Brain microvascular endothelial cell (primary cell): Measurements from ENCODE around the gene UBASH3A.

Experiments used
- DNase-seq: peaks from one replicate; pipeline ENCODE4 v3.0.0-alpha.2; 2020
- H3K27ac ChIP-seq: fragments of 250-450 bp; sonication (Bioruptor Pico); 2 replicates; pipeline ENCODE4 v1.5.1; 2020; ENCODE audit warnings: mild to moderate bottlenecking, moderate library complexity
- H3K27me3 ChIP-seq: fragments of 250-450 bp; sonication (Bioruptor Pico); replicated peaks from 2 replicates; pipeline ENCODE4 v1.5.1; 2020; ENCODE audit warnings: mild to moderate bottlenecking
- H3K36me3 ChIP-seq: fragments of 250-450 bp; sonication (Bioruptor Pico); replicated peaks from 2 replicates; pipeline ENCODE4 v1.5.1; 2020; ENCODE audit warnings: mild to moderate bottlenecking
- H3K4me3 ChIP-seq: 2 replicates; pipeline ENCODE4 v1.5.1; 2011; ENCODE audit warnings: low read depth, mild to moderate bottlenecking, control low read depth, low read length, moderate library complexity
- in situ Hi-C: cut with HindIII; loops from 2 replicates; pipeline ENCODE4 v1.10.0; 2017; ENCODE audit warnings: low sequenced_read_pairs, low pct_ligation_motif_present
- TF ChIP-seq, protein P1 (sequence below): IDR thresholded peaks from 2 replicates; pipeline ENCODE4 v1.5.1; 2011; ENCODE audit warnings: low read depth, mild to moderate bottlenecking, moderate library complexity, low read length, control low read depth, inconsistent platforms; ENCODE audit errors: missing control alignments

The UBASH3A gene

DNA sequence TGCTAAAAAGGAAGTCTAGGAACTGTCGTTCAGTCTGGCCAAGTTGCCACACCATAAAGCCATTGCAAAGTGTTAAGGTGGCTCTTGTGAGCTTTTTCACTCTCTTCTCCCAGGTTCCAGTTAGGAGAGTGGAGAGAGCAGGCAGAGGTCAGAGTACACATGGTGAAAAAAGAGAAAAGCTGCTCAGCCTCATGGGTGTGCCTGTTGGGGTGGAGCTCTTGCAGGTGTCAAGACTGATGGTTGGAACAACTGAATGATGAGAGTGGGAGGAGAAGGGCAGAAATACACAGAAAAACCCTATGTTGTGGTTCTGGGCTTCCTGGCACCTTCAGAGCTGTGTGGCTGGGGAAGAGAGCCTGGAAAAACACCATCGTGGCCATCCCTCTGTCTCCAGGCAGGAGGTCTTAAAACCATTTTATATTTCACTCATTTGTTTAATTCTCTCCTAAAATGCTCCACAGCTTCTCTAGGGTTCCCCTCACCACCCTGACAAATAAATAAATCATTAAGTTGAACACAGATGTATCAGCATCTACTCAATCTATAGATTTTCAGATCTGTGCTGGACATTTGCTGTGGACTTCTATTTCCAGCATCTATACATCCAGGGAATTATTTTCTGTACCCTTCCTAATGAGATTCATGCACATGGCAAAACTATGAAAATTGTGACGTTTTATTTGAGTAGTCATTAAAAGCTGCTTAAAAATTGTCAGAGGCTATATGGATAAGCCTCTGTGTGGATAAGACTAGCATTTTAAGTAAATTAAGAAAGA is 17.5 kb downstream of the UBASH3A start:
- H3K4me3 ChIP-seq: no peak overlapping the region
- DNase-seq: no peak
- H3K27me3 ChIP-seq: no peaks in the 10 kb centered on the region
- TF ChIP-seq, protein P1, sequence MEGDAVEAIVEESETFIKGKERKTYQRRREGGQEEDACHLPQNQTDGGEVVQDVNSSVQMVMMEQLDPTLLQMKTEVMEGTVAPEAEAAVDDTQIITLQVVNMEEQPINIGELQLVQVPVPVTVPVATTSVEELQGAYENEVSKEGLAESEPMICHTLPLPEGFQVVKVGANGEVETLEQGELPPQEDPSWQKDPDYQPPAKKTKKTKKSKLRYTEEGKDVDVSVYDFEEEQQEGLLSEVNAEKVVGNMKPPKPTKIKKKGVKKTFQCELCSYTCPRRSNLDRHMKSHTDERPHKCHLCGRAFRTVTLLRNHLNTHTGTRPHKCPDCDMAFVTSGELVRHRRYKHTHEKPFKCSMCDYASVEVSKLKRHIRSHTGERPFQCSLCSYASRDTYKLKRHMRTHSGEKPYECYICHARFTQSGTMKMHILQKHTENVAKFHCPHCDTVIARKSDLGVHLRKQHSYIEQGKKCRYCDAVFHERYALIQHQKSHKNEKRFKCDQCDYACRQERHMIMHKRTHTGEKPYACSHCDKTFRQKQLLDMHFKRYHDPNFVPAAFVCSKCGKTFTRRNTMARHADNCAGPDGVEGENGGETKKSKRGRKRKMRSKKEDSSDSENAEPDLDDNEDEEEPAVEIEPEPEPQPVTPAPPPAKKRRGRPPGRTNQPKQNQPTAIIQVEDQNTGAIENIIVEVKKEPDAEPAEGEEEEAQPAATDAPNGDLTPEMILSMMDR: no peak
- H3K36me3 ChIP-seq: no peaks in the 10 kb centered on the region
- in situ Hi-C loops: no loop called here
- H3K27ac ChIP-seq: no peak overlapping the region

GRCh38 chr21:42423197-42423675 is 19.5 kb downstream of the UBASH3A start:
- DNase-seq: no peak
- TF ChIP-seq, protein P1: no peak
- Histone ChIP-seq H3K27ac (no peak overlapping the region), H3K36me3 (no peaks in the 10 kb centered on the region), H3K4me3 (no peak overlapping the region), H3K27me3 (no peaks in the 10 kb centered on the region)
- in situ Hi-C loops: no loop called here

DNA sequence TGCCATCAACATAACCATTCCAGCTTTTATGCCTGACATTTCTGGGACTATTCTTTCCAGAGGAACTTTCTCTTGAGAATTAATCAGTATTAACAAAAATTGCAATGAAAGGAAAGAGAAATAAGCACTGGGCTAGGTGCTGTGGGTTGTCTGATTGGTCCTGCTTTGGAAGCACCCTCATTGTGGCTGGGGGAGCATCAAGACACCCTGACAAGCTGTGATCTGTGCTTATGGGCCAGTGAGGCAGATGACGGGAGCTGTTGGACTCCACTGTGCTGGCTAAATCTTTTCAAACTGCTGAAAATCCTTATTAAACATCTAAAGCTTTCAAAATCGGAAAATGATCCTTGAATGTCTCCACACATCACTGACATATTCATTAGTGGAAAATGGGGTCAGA is 20.0 kb downstream of the UBASH3A start:
- DNase-seq: no peak
- Histone ChIP-seq H3K4me3 (no peak overlapping the region), H3K36me3 (no peaks in the 10 kb centered on the region), H3K27me3 (no peaks in the 10 kb centered on the region), H3K27ac (no peak overlapping the region)
- in situ Hi-C loops: no loop called here
- TF ChIP-seq, protein P1: no peak

- Histone ChIP-seq H3K27me3 (no peaks in the 10 kb centered on the region), H3K27ac (no peak overlapping the region), H3K36me3 (no peaks in the 10 kb centered on the region), H3K4me3 (no peak overlapping the region)
- DNase-seq: no peak
- TF ChIP-seq, protein P1: no peak
- in situ Hi-C loops: no loop called here
These were observed 21.3 kb downstream of the UBASH3A start for GRCh38 chr21:42424914-42425541.

- H3K27ac ChIP-seq: no peak overlapping the region
- in situ Hi-C loops: no loop called here
- H3K27me3 ChIP-seq: no peaks in the 10 kb centered on the region
- H3K4me3 ChIP-seq: no peak overlapping the region
- TF ChIP-seq, protein P1: no peak
- no peak for DNase-seq
- H3K36me3 ChIP-seq: no peaks in the 10 kb centered on the region
These were observed 21.9 kb downstream of the UBASH3A start for GRCh38 chr21:42425591-42425990.
